NCI-H2029 treated with DMSO at 0.1 percent for 48 hours (cell line): ENCODE measurements around the gene SLC6A17.

Experiments
- DNase-seq: peaks from one replicate; lab custom pipeline; 2025; lab: John Stamatoyannopoulos, UW

SLC6A17 gene

GRCh38 chr1:110205156-110205555 is 54.9 kb downstream of the SLC6A17 start:
- DNase-seq, result no peak

DNA sequence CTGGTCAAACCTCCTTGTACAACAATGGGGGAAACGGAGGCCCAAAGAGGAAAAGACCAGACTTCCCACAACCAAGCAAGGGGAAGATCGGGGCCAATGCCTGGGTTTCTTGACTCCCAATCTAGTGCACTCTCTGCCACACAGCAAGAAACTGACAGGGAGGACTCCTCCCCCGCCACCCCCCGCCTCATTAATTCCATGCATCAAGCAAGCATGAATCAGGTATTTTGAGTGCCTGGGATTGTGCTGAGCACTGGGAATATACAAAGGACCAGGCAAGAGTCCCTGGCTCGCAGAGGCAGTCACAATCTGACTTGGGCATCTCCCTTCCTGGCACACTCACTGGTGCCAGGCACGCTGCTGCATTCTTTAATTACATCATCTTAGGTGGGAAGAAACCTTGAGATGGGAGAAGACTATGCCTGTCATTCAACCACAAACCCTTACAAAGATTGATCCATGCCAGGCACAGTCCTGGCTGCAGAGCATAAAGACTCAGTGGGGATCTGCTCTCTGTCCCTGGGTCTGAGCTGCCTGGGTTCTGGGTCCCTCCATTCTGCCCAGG is 55.4 kb downstream of the SLC6A17 start:
- no peak for DNase-seq

DNA sequence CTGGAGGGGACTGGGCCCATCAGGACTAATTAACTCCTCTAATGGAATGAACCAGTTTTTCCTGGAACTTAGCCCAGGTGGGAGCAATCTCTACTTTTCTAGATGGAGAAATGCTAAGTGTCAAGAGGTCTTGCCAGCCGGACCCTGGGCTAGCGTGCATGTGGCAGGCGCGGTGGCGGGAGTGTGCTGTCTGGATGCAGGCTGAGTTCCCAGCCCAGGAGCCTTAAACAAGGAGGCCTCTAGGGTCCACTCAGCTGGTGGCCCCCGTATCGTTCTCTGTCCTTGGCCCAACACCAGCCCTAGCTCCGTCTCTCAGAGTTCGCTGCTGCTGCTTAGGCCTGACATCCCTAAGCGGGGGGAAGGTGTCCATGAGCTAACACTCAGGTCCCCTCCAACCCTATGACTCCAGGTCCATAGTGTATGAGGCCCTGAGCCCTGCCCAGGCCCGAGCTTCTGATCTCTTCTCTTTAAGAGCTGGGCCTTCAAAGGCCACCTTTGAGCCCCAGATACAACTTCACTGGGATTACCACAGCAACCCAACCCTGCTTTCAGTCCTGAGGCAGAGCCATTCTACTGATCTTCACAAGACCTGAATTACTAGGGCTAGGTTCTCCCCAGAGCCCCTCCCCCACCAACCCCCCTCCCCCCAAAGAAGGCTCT is 56.1 kb downstream of the SLC6A17 start:
- DNase-seq, result no peak

- peak; percentile 31 for DNase-seq
Observed at GRCh38 chr1:110207831-110208230, 57.5 kb downstream of the SLC6A17 start.

- DNase-seq, result no peak
Observed at GRCh38 chr1:110208916-110209645, 58.8 kb downstream of the SLC6A17 start.

DNA sequence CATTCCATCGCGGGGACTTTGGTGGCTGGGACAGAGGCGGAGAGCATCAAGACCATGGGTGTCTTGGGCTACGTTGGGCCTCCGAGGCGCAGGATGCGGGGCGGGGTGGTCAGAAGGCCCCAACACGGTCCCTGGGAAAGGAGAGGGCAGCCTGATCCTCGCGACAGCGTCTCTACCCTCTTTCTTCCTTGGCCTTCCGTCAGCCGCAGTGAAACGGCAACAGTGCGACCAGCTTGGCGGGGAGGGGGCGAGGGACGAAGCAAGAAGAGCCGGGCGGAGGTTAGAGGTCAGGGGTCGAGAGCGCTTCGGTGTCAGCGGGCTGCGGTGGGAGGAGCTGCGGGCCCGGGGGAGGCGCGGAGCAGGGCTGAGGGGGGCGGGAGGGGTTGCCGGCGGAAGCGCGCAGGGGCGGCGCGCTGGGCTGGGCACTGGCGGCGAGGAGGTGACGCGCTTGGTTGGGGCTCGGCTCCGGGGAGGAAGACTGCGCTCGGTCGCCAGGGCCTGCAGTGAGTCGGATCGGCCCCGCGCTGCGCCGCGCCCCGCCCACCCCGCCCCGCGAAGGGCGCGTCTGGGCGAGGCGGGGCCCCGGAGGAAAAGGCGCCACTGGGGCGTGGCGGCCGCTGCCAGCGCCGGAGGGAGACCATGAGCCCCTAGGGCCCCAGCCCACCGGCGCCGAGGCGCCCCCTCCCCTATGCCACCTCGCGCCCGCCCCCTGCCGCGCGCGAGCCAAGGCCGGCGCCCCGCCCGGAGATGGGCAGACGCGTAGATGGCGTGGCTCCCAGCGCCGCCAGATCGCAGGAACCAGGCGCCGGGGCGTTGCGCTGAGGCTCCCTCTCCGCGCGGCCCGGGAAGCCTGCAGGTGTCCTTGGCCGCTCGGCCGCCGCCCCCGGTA is 59.7 kb downstream of the SLC6A17 start, which contains the start of gene KCNC4:
Gene KCNC4 (plus strand): TSS at position 600 of the 889 bp plus-strand sequence. CDS start 1,186 bp downstream, outside the sequence.
- DNase-seq, result peak; percentile 40

GRCh38 chr1:110210604-110211495 is 60.6 kb downstream of the SLC6A17 start:
- DNase-seq, result no peak

GRCh38 chr1:110211496-110212168 is 61.3 kb downstream of the SLC6A17 start:
- no peak for DNase-seq

- peak; percentile 18 for DNase-seq
Observed at GRCh38 chr1:110212169-110213142, 62.2 kb downstream of the SLC6A17 start.

- DNase-seq, result no peak
Observed at GRCh38 chr1:110213143-110213540, 62.8 kb downstream of the SLC6A17 start.

DNA sequence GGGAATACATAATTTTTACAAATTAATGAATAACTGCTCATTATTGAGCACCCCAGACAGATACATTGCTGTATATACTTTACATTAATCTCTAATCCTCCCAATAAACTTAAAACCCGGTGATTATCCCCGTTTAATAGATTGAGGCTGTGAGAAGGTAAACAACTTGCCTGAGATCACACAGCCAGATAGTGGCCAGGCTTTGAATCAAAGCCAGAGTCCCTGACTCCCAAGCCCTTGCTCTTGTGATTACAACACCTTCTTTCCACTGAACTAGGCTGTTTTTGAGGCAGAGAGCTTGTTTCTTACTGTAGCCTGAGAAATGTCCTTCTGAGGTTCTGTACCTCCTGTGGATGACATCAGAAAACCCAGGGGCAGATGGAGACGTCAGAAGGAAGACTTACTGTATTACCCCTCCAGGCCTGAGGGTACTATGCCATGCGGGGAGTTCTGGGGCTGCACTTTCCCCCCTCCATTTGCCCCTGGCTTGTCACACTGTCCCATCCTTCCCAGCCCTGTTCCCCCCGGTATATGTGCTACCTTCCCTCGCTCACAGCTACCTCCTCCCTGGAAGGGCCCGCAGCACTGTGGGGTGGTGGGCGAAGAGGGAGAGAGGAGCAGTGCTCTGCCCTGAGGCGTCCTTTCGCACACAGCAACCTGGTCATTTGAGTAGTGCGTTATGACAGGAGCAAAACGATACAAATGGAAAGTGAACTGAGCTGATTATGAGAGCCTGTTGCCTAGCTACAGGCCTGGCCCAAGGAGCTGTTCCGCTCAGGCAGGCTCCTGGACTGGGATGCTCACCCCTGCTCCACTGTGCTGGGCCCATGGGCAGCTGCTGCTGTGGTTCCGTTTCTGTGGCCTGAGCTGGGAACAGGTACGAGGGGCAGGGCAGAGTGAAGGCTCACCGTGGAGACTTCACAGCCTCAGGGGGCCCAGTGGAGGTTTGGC is 64.4 kb downstream of the SLC6A17 start:
- DNase-seq, result no peak

- no peak for DNase-seq
Observed at GRCh38 chr1:110215621-110216515, 65.6 kb downstream of the SLC6A17 start.

GRCh38 chr1:110216844-110217444 is 66.7 kb downstream of the SLC6A17 start:
- no peak for DNase-seq

DNA sequence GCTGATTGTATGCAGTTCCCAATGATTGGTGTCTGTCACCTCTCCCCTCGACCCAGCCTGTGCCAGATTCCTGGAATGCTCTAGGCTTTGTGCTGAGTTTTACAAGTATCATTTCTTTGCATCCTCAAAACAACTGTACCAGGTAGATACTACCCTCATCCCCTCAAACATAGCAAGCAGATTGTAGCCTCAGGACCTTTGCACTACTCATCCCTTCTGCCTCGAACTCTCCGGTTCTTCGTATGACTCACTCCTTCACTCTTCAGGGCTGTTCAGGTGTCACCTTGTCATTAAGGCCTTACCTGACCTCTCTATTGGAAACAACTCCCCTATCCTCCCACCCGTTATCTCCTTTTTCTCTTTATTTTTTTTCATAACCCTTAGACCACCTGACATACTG is 67.8 kb downstream of the SLC6A17 start:
- no peak for DNase-seq

- DNase-seq, result no peak
Observed at GRCh38 chr1:110218739-110219138, 68.4 kb downstream of the SLC6A17 start.

- no peak for DNase-seq
Observed at GRCh38 chr1:110220324-110220723, 70.0 kb downstream of the SLC6A17 start.

DNA sequence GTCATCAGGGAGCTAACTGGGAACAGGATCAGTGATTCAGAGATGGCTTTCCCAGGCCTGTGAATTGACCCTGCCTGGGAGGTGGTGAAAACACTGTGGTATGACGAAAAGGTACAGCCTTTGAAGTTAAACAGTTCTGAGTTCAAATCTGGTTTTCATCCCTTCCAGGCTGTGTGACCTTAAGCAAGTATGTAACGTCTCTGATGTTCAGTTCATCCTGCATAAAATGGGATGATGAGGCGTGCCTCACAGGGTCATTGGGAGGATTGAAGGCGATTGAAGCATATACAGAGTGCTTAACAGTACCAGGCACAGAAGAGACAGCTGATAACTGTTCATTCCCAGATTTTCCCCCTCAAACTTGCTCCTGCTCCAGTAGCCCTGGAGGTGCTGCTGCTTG is 70.8 kb downstream of the SLC6A17 start:
- no peak for DNase-seq
